ENCODE results near the gene RHOBTB1. TPM values are rescaled to one million over a fixed set of nuclear protein-coding genes. Genes with fewer than 3 reads are reported as not detected.

Gene RHOBTB1
- total and polyA plus RNA-seq, 9 of the 15 experiments (the other 6 are each of a cell fraction or from before 2014, with no cell fraction given) = 1.7 to 11.7 (median 9.3) TPM

DNA sequence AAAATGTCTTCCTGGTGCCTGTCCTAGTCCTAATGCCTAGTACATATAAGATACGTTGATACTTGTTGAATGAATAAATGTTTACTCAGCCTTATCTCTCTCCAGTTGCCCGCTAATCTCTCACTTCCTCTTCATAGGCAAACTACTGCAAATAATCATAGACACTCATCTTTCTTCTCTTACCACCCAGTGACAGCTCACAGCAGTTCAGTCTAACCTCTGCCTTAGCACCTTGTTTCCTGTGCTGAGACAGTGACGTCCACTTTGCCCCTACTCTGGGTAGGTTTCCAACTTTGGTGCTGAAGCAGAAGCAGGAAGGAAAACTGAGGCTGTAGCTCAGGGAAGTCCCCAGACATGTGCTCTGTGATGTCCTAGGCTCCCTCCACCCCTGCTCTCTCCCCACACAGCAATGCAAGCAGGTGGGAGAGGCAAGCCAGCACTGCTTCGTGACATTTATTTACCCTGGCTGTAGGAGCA, 45.5 kb upstream of the RHOBTB1 start (continued):
- TF ChIP-seq EP300 (IDR thresholded peaks at IDR 0.05; ENCODE audit: low read length) (peak; percentile 71), ETV1 (tag; conservative IDR thresholded peaks at IDR 0.05; ENCODE audit: low read depth) (peak; percentile 80), SIN3B (IDR thresholded peaks at IDR 0.05; ENCODE audit: low read depth) (no peak), RCOR1 (IDR thresholded peaks at IDR 0.05; ENCODE audit: borderline replicate concordance in 1 of 2, low read depth in 2 of 2, low read length in 2 of 2) (peak in 1 of 2 experiments; percentile 58; a peak in 2 of 4 replicates), CBFA2T2 (conservative IDR thresholded peaks at IDR 0.05) (peak; percentile 63), DPF2 (IDR thresholded peaks at IDR 0.05) (peak; percentile 79), CXXC5 (CRISPR knock-in tag; IDR thresholded peaks at IDR 0.05) (peak; percentile 32; the same call in 1 of the 2 replicates), E2F3 (CRISPR knock-in tag; IDR thresholded peaks at IDR 0.05) (no peak), ELF1 (tag; IDR thresholded peaks at IDR 0.05) (0 out of 2 replicates have a peak, but pooled peaks have one; percentile 29), ZNF431 (CRISPR knock-in tag; IDR thresholded peaks at IDR 0.05) (no peak), TEAD4 (IDR thresholded peaks at IDR 0.05; ENCODE audit: low read length) (peak; percentile 26; the same call in 1 of the 2 replicates), TEAD4 (CRISPR knock-in tag; IDR thresholded peaks at IDR 0.05; ENCODE audit: borderline replicate concordance) (no peak), NR2F6 (CRISPR knock-in tag; IDR thresholded peaks at IDR 0.05) (no peak), CBX3 (IDR thresholded peaks at IDR 0.05; ENCODE audit: borderline replicate concordance in 1 of 2, low read length in 2 of 2) (peak in 1 of 2 experiments; percentile 89; a peak in 1 of 3 replicates), MXI1 (IDR thresholded peaks at IDR 0.05; ENCODE audit: low read depth, low read length) (no peak), MBD2 (IDR thresholded peaks at IDR 0.05; ENCODE audit: borderline replicate concordance, low read depth) (no peak)
- TF ChIP-seq, protein P1, sequence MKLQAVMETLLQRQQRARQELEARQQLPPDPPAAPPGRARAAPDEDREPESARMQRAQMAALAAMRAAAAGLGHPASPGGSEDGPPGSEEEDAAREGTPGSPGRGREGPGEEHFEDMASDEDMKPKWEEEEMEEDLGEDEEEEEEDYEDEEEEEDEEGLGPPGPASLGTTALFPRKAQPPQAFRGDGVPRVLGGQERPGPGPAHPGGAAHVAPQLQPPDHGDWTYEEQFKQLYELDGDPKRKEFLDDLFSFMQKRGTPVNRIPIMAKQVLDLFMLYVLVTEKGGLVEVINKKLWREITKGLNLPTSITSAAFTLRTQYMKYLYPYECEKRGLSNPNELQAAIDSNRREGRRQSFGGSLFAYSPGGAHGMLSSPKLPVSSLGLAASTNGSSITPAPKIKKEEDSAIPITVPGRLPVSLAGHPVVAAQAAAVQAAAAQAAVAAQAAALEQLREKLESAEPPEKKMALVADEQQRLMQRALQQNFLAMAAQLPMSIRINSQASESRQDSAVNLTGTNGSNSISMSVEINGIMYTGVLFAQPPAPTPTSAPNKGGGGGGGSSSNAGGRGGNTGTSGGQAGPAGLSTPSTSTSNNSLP (IDR thresholded peaks at IDR 0.05; ENCODE audit: borderline replicate concordance, low read depth, low read length) = peak; percentile 55; the same call in 1 of the 2 replicates
- TF ChIP-seq, protein P2, sequence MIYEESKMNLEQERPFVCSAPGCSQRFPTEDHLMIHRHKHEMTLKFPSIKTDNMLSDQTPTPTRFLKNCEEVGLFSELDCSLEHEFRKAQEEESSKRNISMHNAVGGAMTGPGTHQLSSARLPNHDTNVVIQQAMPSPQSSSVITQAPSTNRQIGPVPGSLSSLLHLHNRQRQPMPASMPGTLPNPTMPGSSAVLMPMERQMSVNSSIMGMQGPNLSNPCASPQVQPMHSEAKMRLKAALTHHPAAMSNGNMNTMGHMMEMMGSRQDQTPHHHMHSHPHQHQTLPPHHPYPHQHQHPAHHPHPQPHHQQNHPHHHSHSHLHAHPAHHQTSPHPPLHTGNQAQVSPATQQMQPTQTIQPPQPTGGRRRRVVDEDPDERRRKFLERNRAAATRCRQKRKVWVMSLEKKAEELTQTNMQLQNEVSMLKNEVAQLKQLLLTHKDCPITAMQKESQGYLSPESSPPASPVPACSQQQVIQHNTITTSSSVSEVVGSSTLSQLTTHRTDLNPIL (CRISPR knock-in tag; IDR thresholded peaks at IDR 0.05) = no peak
- TF ChIP-seq, protein P3, sequence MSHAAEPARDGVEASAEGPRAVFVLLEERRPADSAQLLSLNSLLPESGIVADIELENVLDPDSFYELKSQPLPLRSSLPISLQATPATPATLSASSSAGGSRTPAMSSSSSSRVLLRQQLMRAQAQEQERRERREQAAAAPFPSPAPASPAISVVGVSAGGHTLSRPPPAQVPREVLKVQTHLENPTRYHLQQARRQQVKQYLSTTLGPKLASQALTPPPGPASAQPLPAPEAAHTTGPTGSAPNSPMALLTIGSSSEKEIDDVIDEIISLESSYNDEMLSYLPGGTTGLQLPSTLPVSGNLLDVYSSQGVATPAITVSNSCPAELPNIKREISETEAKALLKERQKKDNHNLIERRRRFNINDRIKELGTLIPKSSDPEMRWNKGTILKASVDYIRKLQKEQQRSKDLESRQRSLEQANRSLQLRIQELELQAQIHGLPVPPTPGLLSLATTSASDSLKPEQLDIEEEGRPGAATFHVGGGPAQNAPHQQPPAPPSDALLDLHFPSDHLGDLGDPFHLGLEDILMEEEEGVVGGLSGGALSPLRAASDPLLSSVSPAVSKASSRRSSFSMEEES (CRISPR knock-in tag; IDR thresholded peaks at IDR 0.05) = no peak
- TF ChIP-seq, protein P4, sequence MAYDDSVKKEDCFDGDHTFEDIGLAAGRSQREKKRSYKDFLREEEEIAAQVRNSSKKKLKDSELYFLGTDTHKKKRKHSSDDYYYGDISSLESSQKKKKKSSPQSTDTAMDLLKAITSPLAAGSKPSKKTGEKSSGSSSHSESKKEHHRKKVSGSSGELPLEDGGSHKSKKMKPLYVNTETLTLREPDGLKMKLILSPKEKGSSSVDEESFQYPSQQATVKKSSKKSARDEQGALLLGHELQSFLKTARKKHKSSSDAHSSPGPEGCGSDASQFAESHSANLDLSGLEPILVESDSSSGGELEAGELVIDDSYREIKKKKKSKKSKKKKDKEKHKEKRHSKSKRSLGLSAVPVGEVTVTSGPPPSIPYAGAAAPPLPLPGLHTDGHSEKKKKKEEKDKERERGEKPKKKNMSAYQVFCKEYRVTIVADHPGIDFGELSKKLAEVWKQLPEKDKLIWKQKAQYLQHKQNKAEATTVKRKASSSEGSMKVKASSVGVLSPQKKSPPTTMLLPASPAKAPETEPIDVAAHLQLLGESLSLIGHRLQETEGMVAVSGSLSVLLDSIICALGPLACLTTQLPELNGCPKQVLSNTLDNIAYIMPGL (CRISPR knock-in tag; IDR thresholded peaks at IDR 0.05) = no peak

All from K562 (cell line).